DMS153 (cell line): ENCODE results near the gene KREMEN1.
"Not testable (repeated sequence)": the region's sequence is repeated elsewhere in the genome, so short reads cannot be mapped to it uniquely, and the experiment has no call there.

Experiments
- DNase-seq: peaks from one replicate; lab custom pipeline; 2025; lab: John Stamatoyannopoulos, UW

Gene KREMEN1

GRCh38 chr22:29103121-29103520 lies 30.3 kb downstream of the KREMEN1 start:
- DNase-seq: no peak

DNA sequence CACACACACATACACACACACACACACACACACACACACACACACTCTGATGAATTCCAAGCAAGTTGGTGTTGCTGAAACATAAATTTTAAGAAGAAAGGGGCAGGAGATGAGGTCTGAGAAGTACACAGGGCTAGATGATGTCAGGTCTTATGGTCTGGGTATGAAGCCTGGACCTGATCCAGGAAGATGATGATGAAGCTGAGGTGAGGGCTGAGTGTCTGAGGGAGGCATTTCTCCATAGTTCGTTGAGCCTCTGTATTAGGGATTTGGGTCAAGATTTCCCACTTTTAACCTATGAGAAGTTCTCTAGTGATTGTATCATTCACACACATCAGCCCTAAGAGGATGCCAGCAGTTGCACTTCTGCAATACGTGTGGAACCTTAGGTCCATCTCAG lies 32.6 kb downstream of the KREMEN1 start:
- no peak for DNase-seq

GRCh38 chr22:29106839-29107238 lies 34.0 kb downstream of the KREMEN1 start:
- DNase-seq: no peak

GRCh38 chr22:29108137-29108536 lies 35.3 kb downstream of the KREMEN1 start:
- DNase-seq: no peak

- no peak for DNase-seq
These were observed 37.0 kb downstream of the KREMEN1 start for GRCh38 chr22:29109822-29110221.

- DNase-seq: no peak
These were observed 38.1 kb downstream of the KREMEN1 start for GRCh38 chr22:29110946-29111345.

DNA sequence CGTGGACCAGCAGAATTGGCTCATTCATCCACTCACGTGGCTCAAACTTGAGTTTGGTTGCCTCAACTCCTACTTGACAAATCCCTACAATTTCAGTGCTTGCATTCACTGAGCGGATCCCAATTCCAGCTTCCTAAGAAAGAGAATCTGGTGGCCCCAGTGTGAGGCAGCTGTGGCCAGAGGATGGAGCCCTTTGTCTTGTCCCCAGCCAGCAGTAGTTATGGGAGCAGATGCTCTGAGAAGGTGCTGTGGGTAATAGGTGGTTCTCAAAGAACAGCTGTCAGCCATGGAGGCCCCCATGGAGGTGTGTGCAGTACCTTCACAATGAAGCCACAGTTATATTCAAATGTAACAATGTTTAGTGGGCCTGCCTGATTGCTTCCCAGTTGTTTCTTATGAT lies 39.3 kb downstream of the KREMEN1 start:
- DNase-seq: no peak

DNA sequence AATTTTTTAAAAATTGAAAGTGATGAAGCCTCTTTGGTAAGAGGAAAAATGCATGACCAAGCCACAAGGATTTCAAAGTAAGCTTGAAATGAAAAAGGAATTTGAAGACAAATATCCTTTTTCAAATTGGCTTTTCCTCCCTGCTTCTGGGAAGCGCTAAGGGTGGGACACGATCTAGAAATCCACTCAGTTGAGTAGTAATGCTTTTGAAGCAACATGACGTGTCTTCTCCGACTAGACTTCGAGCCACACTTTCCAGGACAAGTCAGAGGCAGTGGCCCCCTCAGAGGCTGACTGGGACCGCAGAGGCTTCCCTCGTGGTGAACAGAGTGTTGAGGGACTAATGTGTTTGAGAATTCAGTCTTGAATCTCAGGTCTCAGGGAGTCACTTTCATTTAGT lies 39.8 kb downstream of the KREMEN1 start:
- DNase-seq: no peak

GRCh38 chr22:29113319-29113718 lies 40.5 kb downstream of the KREMEN1 start:
- no peak for DNase-seq

DNA sequence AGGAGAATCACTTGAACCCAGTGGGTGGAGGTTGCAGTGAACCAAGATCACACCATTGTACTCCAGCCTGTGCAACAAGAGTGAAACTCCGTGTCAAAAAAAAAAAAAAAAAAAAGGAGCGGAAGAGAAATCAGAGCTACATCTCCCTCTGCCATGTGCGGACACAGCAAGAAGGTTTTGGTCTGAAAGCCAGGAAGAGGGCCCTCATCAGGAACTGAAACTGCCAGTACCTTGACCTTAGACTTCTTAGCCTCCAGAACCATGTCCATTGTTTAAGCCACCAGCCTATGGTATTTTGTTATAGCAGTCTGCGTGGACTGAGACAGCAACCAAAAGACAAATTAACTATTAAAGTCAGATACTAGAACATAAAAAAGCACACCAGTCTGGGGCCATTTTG lies 41.6 kb downstream of the KREMEN1 start:
- no peak for DNase-seq

- no peak for DNase-seq
These were observed 43.0 kb downstream of the KREMEN1 start for GRCh38 chr22:29115682-29116288.

GRCh38 chr22:29116397-29117123 lies 43.7 kb downstream of the KREMEN1 start:
- no peak for DNase-seq

DNA sequence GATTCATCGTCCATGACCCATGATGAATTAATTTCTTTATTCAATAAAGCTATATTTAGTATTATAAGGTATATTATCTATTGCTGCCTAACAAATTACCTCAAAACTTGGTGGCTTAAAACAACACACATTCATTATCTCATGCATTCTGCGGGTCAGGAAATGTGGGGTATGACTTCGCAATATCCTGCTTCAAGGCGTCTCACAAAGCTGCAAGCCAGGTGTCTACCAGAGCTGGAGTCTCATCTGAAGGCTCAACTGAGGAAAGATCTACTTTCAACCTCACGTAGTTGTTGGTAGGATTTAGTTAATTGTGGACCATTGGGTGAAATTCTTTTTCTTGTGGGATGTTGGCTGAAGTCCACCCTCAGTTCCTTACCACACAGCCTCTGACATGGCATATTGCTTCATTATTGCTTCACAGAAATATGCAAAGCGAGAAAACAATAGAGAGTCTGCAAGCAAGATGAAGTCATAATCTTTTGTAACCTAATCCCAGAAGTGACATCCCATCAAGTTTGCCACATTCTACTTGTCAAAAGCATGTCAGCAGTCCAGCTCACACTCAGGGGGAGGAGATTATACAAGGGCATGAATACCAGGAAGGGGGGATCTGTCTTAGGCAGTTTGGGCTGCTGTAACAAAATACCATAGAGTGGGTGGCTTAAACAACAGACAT lies 45.1 kb downstream of the KREMEN1 start:
- DNase-seq: no peak

DNA sequence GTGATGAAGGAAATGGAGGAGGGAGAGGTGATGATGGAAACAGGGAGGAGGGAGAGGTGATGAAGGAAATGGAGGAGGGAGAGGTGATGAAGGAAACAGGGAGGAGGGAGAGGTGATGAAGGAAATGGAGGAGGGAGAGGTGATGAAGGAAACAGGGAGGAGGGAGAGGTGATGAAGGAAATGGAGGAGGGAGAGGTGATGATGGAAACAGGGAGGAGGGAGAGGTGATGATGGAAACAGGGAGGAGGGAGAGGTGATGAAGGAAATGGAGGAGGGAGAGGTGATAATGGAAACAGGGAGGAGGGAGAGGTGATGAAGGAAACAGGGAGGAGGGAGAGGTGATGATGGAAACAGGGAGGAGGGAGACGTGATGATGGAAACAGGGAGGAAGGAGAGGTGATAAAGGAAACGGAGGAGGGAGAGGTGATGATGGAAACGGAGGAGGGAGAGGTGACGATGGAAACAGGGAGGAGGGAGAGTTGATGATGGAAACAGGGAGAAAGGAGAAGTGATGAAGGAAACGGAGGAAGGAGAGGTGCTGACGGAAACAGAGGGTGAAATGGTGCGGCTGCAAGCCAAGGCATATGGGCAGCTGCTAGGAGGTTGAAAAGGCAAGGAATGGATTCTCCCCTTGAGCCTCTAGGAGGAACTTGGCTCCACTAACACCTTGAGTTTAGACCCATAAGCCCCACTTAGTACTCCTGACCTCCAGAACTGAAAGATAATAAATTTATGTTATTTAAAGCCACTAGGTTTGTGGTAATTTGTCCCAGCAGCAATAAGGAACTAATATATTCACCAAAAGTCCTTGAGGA lies 47.5 kb downstream of the KREMEN1 start:
- not testable (repeated sequence) for DNase-seq

DNA sequence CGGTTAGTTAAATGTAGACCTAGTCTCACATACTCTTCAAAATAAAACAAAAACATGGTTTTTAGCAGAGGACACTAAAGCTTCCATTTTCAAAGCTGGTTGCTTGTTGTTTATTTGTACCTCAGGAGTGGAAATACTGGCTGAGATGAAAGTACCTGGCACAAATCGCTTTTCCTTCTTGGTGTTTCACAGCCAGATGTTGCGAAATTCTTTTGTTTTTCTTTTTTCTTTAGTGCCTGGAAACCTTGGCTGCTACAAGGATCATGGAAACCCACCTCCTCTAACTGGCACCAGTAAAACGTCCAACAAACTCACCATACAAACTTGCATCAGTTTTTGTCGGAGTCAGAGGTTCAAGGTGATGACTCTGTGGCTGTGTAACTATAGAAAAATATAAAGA lies 48.3 kb downstream of the KREMEN1 start:
- DNase-seq: no peak

DNA sequence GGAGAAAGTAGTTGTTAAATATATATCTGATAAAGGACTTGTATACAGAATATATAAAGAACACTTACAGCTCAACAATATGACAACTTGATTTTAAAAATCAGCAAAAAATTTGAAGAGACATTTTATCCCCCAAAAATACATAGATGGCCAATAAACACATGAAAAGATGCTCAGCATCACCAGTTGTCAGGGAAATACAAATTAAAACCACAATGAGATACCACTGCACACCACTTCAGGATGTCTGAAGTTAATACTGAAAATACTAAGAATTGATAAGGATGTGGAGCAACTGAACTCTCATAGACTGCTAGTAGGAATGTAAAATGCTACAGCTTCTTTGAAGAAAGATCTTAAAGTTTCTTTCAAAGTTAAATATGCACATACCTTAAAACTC lies 49.2 kb downstream of the KREMEN1 start:
- no peak for DNase-seq

- DNase-seq: no peak
These were observed 52.1 kb downstream of the KREMEN1 start for GRCh38 chr22:29124777-29125442.

DNA sequence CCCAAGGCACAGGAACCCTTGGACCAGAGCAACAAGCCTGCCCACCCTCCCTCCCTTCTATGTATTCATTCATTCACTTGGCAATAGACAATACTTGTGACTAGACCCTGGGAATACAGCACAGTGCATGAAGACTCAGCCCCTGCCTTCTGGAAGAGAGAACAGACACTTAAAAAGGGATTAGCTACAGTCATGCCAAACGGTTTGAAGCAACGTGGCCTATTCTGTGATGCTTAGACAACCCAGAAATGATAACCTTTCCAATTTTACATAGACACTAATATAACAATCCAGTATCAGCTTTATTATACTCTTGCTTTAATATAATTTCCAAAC lies 52.6 kb downstream of the KREMEN1 start:
- no peak for DNase-seq

GRCh38 chr22:29125844-29126243 lies 53.0 kb downstream of the KREMEN1 start:
- no peak for DNase-seq

GRCh38 chr22:29126670-29127395 lies 54.0 kb downstream of the KREMEN1 start:
- no peak for DNase-seq
